OCI-LY1 (cell line): ENCODE data around the gene FAM43A.

Source experiments
- H2AFZ ChIP-seq: fragments of 200-600 bp; sonication (generic), shearing (Covaris generic); 2 replicates; pipeline ENCODE4 v1.6.0; 2014; ENCODE audit warnings: antibody characterized with exemption, mild to moderate bottlenecking, low read length
- H3F3A ChIP-seq: fragments of 200-600 bp; sonication (generic), shearing (Covaris generic); 2 replicates; pipeline ENCODE4 v1.6.0; 2014; ENCODE audit warnings: mild to moderate bottlenecking, antibody characterized with exemption, low read length, moderate library complexity; ENCODE audit not compliant: insufficient read depth
- H3K27ac ChIP-seq: fragments of 200-600 bp; sonication (generic); 2 replicates; pipeline ENCODE4 v1.5.1; 2014; ENCODE audit warnings: low read length, mixed run types, mild to moderate bottlenecking, low read depth; ENCODE audit not compliant: poor library complexity, severe bottlenecking
- H3K27me3 ChIP-seq: fragments of 200-600 bp; sonication (generic); 2 replicates; pipeline ENCODE4 v1.6.0; 2014; ENCODE audit warnings: antibody characterized with exemption, mild to moderate bottlenecking, low read length, moderate library complexity; ENCODE audit not compliant: insufficient read depth
- H3K36me3 ChIP-seq: fragments of 200-600 bp; sonication (generic); 2 replicates; pipeline ENCODE4 v1.6.1; 2014; ENCODE audit warnings: mild to moderate bottlenecking, antibody characterized with exemption, low read length, moderate library complexity, mixed read lengths; ENCODE audit not compliant: insufficient read depth
- H3K4me1 ChIP-seq: fragments of 200-600 bp; sonication (generic); 2 replicates; pipeline ENCODE4 v1.5.1; 2014; ENCODE audit warnings: mild to moderate bottlenecking, low read length, moderate library complexity; ENCODE audit not compliant: insufficient read depth, severe bottlenecking
- H3K4me2 ChIP-seq: fragments of 200-600 bp; sonication (generic), shearing (Covaris generic); 2 replicates; pipeline ENCODE4 v1.6.1; 2014; ENCODE audit warnings: low read length
- H3K4me3 ChIP-seq: fragments of 200-600 bp; sonication (generic); 2 replicates; pipeline ENCODE4 v1.5.1; 2014; ENCODE audit warnings: low read length, low read depth, mild to moderate bottlenecking, mixed read lengths; ENCODE audit not compliant: poor library complexity, severe bottlenecking
- H3K79me2 ChIP-seq: fragments of 200-600 bp; shearing (Covaris generic); 2 replicates; pipeline ENCODE4 v1.6.1; 2016; ENCODE audit warnings: mixed run types, low read length, mixed read lengths; ENCODE audit not compliant: insufficient read depth
- H3K9ac ChIP-seq: fragments of 200-600 bp; sonication (generic), shearing (Covaris generic); 2 replicates; pipeline ENCODE4 v1.6.1; 2014; ENCODE audit warnings: mild to moderate bottlenecking, low read length, mixed read lengths
- H3K9me2 ChIP-seq: fragments of 200-600 bp; sonication (generic), shearing (Covaris generic); 2 replicates; pipeline ENCODE4 v1.6.1; 2014; ENCODE audit warnings: low read depth, mild to moderate bottlenecking, low read length, mixed read lengths
- H3K9me3 ChIP-seq: fragments of 200-600 bp; shearing (Covaris generic); 2 replicates; pipeline ENCODE4 v1.6.1; 2014; ENCODE audit warnings: low read length, mixed read lengths
- H4K20me1 ChIP-seq: fragments of 200-600 bp; sonication (generic), shearing (Covaris generic); 2 replicates; pipeline ENCODE4 v1.6.0; 2016; ENCODE audit warnings: mild to moderate bottlenecking, low read length; ENCODE audit not compliant: insufficient read depth
- EZH2 ChIP-seq: fragments of 200-600 bp; sonication (generic), shearing (Covaris generic); IDR thresholded peaks from 2 replicates; pipeline ENCODE4 v1.8.0; 2017; ENCODE audit warnings: borderline replicate concordance, mixed run types, mild to moderate bottlenecking, antibody characterized with exemption, low read length, moderate library complexity, mixed read lengths
- TF ChIP-seq, protein P1 (sequence below): fragments of 200-600 bp; sonication (generic), shearing (Covaris generic); IDR thresholded peaks from 2 replicates; pipeline ENCODE4 v1.5.1; 2017; ENCODE audit warnings: mild to moderate bottlenecking, antibody characterized with exemption, low read length, moderate library complexity, mixed read lengths

FAM43A gene

DNA sequence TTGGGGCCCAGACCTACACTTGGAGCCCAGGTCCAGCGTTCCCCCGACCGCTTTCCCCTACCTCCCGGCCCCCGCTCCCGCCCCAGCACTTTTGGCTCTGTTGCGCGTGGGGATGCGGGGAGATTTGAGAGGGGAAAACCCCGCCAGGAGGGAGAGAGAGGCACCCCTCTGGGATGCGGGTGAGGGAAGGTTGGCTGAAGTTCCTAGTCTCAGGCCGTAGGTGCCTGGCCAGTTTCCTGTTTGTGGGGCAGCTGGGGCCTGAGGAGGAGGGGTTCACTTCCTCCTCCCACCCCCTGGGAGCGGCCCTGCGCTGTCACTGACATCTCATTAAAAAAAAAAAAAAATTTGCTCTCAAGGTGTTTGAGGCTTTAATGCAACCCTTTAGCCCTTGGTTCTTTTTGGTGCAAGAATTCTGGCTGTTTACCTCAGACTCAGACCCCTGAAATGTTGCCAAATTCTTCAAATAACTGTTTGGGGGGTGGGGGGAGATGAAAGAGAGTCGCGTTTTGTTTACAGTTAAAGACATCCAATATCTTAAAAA, 2.6 kb downstream of the FAM43A start:
- no peaks in the 10 kb centered on the region for H3K36me3 ChIP-seq
- no peak overlapping the region for H2AFZ ChIP-seq
- peaks cover 10% of the 10 kb centered on the region; the same call in 1 of the 2 replicates for H3K27me3 ChIP-seq
- H3K4me2 ChIP-seq: peak overlapping the region; percentile 69
- peak overlapping the region; percentile 52; the same call in 1 of the 2 replicates for H3K9ac ChIP-seq
- no peaks in the 10 kb centered on the region for H3K9me2 ChIP-seq
- H3K4me3 ChIP-seq: peak overlapping the region; percentile 54
- no peaks in the 10 kb centered on the region for H3K79me2 ChIP-seq
- TF ChIP-seq, protein P1, sequence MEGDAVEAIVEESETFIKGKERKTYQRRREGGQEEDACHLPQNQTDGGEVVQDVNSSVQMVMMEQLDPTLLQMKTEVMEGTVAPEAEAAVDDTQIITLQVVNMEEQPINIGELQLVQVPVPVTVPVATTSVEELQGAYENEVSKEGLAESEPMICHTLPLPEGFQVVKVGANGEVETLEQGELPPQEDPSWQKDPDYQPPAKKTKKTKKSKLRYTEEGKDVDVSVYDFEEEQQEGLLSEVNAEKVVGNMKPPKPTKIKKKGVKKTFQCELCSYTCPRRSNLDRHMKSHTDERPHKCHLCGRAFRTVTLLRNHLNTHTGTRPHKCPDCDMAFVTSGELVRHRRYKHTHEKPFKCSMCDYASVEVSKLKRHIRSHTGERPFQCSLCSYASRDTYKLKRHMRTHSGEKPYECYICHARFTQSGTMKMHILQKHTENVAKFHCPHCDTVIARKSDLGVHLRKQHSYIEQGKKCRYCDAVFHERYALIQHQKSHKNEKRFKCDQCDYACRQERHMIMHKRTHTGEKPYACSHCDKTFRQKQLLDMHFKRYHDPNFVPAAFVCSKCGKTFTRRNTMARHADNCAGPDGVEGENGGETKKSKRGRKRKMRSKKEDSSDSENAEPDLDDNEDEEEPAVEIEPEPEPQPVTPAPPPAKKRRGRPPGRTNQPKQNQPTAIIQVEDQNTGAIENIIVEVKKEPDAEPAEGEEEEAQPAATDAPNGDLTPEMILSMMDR: no peak
- no peak for TF ChIP-seq EZH2
- peak overlapping the region; percentile 77 for H3K27ac ChIP-seq
- no peaks in the 10 kb centered on the region for H4K20me1 ChIP-seq
- H3K4me1 ChIP-seq: peaks cover 79% of the 10 kb centered on the region
- no peaks in the 10 kb centered on the region for H3K9me3 ChIP-seq
- peaks cover 10% of the 10 kb centered on the region for H3F3A ChIP-seq

- peaks cover 79% of the 10 kb centered on the region for H3K4me1 ChIP-seq
- no peaks in the 10 kb centered on the region for H3K79me2 ChIP-seq
- H3K4me3 ChIP-seq: no peak overlapping the region
- H3K9me3 ChIP-seq: no peaks in the 10 kb centered on the region
- H2AFZ ChIP-seq: no peak overlapping the region
- H3F3A ChIP-seq: peaks cover 10% of the 10 kb centered on the region
- H3K36me3 ChIP-seq: no peaks in the 10 kb centered on the region
- H3K9ac ChIP-seq: no peak overlapping the region; the same call in 1 of the 2 replicates
- H3K27me3 ChIP-seq: peaks cover 8% of the 10 kb centered on the region; the same call in 1 of the 2 replicates
- H4K20me1 ChIP-seq: no peaks in the 10 kb centered on the region
- H3K27ac ChIP-seq: peak overlapping the region; percentile 77
- no peaks in the 10 kb centered on the region for H3K9me2 ChIP-seq
- no peak for TF ChIP-seq EZH2
- TF ChIP-seq, protein P1: no peak
- H3K4me2 ChIP-seq: peak overlapping the region; percentile 69; the same call in 1 of the 2 replicates
Observed at GRCh38 chr3:194688946-194689345, 3.3 kb downstream of the FAM43A start.

DNA sequence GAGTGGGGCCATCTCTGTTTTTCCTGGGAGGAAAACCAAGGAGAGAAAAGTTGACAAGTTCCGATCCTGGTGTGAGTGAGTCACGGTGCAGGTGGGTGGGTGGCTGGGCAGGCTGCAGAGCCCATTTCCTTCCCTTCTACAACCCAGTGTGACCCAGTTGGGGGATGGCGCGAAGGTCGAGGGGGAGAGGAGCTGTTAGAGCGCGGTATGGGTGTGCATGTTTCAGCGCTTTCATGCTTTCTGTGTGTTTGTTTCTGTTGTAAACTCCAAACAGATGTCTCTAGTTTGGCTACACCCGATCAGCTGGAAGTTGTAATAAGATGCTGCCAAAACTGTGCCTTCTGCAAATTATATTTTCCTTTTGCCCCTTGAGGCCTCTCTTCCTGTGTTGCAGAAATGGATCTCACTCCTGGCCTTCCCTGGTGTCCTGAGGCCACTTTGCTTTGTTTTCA, 3.8 kb downstream of the FAM43A start:
- Histone ChIP-seq H3F3A (peaks cover 10% of the 10 kb centered on the region), H3K9me3 (no peaks in the 10 kb centered on the region), H3K79me2 (no peaks in the 10 kb centered on the region), H3K27me3 (peaks cover 3% of the 10 kb centered on the region; the same call in 1 of the 2 replicates), H3K36me3 (no peaks in the 10 kb centered on the region), H4K20me1 (no peaks in the 10 kb centered on the region), H3K4me3 (no peak overlapping the region), H3K9ac (no peak overlapping the region; the same call in 1 of the 2 replicates), H3K4me2 (peak overlapping the region; percentile 69; the same call in 1 of the 2 replicates), H3K4me1 (peaks cover 79% of the 10 kb centered on the region), H3K9me2 (no peaks in the 10 kb centered on the region), H2AFZ (no peak overlapping the region), H3K27ac (peak overlapping the region; percentile 77)
- TF ChIP-seq EZH2: no peak
- TF ChIP-seq, protein P1: no peak
